ENCODE results near the gene FAM13A. TPM values are rescaled to one million over a fixed set of nuclear protein-coding genes. Genes with fewer than 3 reads are reported as not detected.

The FAM13A gene
- total and polyA plus RNA-seq, 2 of the 8 experiments (the other 6 are each of a cell fraction or from before 2014, with no cell fraction given) = 7.1 to 16.5 TPM

GRCh38 chr4:88910101-88910500 lies 146.9 kb downstream of the FAM13A start:
- H2AFZ ChIP-seq (ENCODE audit: low read length) = no peak overlapping the region
- WGBS, 2 experiments (ENCODE audit: extremely low coverage in 1 of 2, insufficient coverage in 1 of 2, insufficient read length in 1 of 2, insufficient replicate concordance in 2 of 2, low coverage in 1 of 2, low lambda C conversion rate in 2 of 2, missing lambda C conversion rate in 1 of 2) = 87% methylated on average over 2 of the region's 2 CpGs; no CpG with 5 or more reads in 1 of the 2 experiments
- no peaks in the 10 kb centered on the region for H3K79me2 ChIP-seq (ENCODE audit: control insufficient read depth in 1 of 2, insufficient read depth in 2 of 2, low read length in 2 of 2)
- H3K23ac ChIP-seq (ENCODE audit: insufficient read length) = no peak overlapping the region
- no peak overlapping the region for H3K4ac ChIP-seq (replicated peaks; ENCODE audit: insufficient read length, low read depth, low read length)
- H3K27me3 ChIP-seq (replicated peaks in 1 of 4; ENCODE audit: control insufficient read depth in 3 of 4, extremely low read depth in 1 of 4, insufficient read depth in 3 of 4, low read length in 3 of 4) = no peaks in the 10 kb centered on the region
- H3K14ac ChIP-seq (ENCODE audit: insufficient read length) = no peak overlapping the region
- no peak overlapping the region for H3K56ac ChIP-seq (replicated peaks; ENCODE audit: insufficient read length, low read depth, low read length)
- H2BK20ac ChIP-seq (ENCODE audit: low read length) = no peak overlapping the region
- no peak overlapping the region for H3K27ac ChIP-seq (ENCODE audit: low read depth, low read length)
- no peak overlapping the region for H2BK15ac ChIP-seq (ENCODE audit: low read length)
- no peaks in the 10 kb centered on the region; the same call in 1 of the 2 replicates for H3K23me2 ChIP-seq (ENCODE audit: low read depth, low read length)
- H3K9ac ChIP-seq (replicated peaks in 1 of 4; ENCODE audit: extremely low read depth in 1 of 4, low read depth in 3 of 4, low read length in 3 of 4) = no peak overlapping the region
- TF ChIP-seq CTBP2 (IDR thresholded peaks at IDR 0.05; ENCODE audit: borderline replicate concordance, insufficient read depth, insufficient read length, low read length) (no peak), POLR2A (IDR thresholded peaks at IDR 0.05; ENCODE audit: control extremely low read depth in 1 of 2, low read depth in 2 of 2, low read length in 2 of 2) (no peak), SP1 (IDR thresholded peaks at IDR 0.05; ENCODE audit: low read depth, low read length) (no peak), CBX5 (IDR thresholded peaks at IDR 0.05; ENCODE audit: low read depth, low read length) (no peak), JUN (IDR thresholded peaks at IDR 0.05; ENCODE audit: low read depth, low read length) (no peak)
- CTCF ChIA-PET (ENCODE audit: partially characterized antibody) = no interaction called here
- FAIRE-seq (no peak), DNase-seq (ENCODE audit: low read depth in 1 of 2, low spot score in 2 of 2) (no peak)
- H4K91ac ChIP-seq (replicated peaks; ENCODE audit: insufficient read length, low read length) = no peak overlapping the region
- no peak overlapping the region for H3K18ac ChIP-seq (ENCODE audit: extremely low read depth, low read length)
- POLR2A ChIA-PET (ENCODE audit: partially characterized antibody) = no interaction called here
- H4K20me1 ChIP-seq (replicated peaks in 1 of 2; ENCODE audit: control insufficient read depth in 1 of 2, insufficient read depth in 2 of 2, low read length in 2 of 2) = no peaks in the 10 kb centered on the region
- H4K5ac ChIP-seq (ENCODE audit: insufficient read length, low read depth, low read length) = no peak overlapping the region
- no peak overlapping the region for H2BK5ac ChIP-seq (ENCODE audit: low read depth, low read length)
- H4K8ac ChIP-seq (ENCODE audit: extremely low read depth, insufficient read depth, low read length) = no peak overlapping the region
- H3K4me3 ChIP-seq (ENCODE audit: extremely low read depth in 1 of 4, insufficient read depth in 2 of 4, low read depth in 3 of 4, low read length in 4 of 4) = no peak overlapping the region
- no peaks in the 10 kb centered on the region for H3K79me1 ChIP-seq (ENCODE audit: low read depth, low read length)
- H2AK5ac ChIP-seq (ENCODE audit: low read depth, low read length) = no peak overlapping the region
- no peak overlapping the region for H2BK12ac ChIP-seq (ENCODE audit: low read depth, low read length)
- no peak overlapping the region for H2BK120ac ChIP-seq (replicated peaks; ENCODE audit: low read depth, low read length)
- no peaks in the 10 kb centered on the region; a peak in 1 of 8 replicates for H3K36me3 ChIP-seq (ENCODE audit: control insufficient read depth in 2 of 4, insufficient read depth in 4 of 4, low read length in 3 of 4)
- no peaks in the 10 kb centered on the region for H3K9me3 ChIP-seq (ENCODE audit: insufficient read depth in 2 of 2, low read depth in 1 of 2, low read length in 1 of 2)
- no peak overlapping the region for H3K4me2 ChIP-seq (ENCODE audit: insufficient read depth in 1 of 2, low read depth in 2 of 2, low read length in 2 of 2)
- no peaks in the 10 kb centered on the region for H3K4me1 ChIP-seq (replicated peaks in 1 of 4; ENCODE audit: control insufficient read depth in 3 of 4, insufficient read depth in 4 of 4, low read length in 3 of 4)

All from H1 (cell line).